HG03457 (cell line): Measurements from ENCODE around the gene WDR62.

Experiments used
- ATAC-seq: cut with Tn5 transposase; IDR thresholded peaks from one replicate; pipeline ENCODE4 v1.9.1; 2021; ENCODE audit warnings: moderate number of reproducible peaks; ENCODE audit not compliant: unreplicated experiment

The WDR62 gene

DNA sequence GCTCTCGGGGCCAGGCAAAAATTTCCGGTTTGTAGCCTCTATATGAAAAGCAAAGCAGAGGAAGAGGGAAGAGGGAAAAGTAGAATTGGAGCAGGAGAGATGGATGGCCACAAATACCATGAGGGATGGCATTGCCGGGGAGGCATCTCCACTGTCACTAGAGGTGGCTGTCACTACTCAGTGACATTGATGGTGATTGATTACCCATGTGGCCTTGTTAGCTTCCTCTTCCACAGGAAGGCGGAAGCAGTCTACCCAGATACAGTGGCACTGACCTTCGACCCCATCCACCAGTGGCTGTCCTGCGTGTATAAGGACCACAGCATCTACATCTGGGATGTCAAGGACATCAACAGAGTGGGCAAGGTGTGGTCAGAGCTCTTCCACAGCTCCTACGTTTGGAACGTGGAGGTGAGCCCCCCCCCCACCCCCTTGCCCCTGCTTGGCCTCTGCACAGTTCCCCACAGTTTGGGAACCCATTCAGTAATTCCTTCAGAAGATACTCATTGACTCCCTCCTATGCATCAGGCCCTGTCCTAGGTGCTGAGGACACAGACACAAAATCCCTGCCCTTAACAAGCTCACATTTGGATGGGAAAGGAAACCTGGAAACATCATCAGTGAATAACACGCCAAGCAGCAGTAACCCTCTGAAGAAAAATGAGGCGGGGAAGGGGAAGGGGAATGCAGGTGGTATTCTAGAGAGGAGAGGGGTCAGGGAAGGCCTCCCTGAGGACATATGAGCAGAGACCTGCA is 18.6 kb downstream of the WDR62 start:
- ATAC-seq = no peak

DNA sequence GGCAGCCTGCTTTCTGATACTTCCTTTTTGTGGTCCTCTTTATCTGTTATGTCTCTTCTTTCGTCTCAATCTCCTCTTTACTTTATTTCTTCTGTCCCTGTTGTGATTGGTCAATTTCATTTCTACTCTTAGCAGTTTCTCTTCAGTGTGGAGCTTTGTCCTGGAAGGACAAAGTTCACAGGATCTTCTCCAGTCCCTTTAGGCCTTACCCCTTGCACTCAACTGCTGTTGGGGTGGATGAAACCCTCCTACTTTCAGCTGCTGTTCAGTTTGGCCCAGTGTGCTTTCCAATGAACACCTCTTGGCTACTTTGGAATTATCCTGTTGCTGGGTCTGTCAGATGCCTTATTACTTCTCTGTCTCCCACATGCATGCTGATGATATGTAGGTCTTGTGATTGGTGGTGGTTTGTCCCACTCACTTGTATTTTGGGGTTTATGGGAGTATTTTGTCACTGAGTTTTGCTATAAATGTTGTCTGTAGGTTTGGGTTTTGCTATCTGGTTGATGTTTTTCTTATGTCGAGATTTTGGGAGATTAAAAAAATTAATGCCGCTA is 24.8 kb downstream of the WDR62 start:
- ATAC-seq = no peak

DNA sequence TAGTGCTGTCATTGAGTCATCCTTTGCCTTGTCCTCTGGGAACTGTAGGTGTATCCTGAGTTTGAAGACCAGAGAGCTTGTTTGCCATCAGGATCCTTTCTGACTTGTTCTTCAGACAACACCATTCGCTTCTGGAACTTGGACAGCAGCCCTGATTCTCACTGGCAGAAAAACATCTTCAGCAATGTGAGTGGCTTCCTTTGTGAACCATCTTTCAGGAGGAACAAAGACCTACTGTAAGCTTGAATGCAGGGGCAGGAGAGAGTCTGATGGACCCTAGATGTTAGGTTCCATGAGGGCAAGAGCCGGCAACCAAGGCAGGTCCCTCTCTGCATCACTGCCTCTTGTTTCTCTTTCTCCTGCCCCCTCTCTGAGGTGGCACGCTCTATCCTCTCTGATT is 26.7 kb downstream of the WDR62 start:
- ATAC-seq = no peak

DNA sequence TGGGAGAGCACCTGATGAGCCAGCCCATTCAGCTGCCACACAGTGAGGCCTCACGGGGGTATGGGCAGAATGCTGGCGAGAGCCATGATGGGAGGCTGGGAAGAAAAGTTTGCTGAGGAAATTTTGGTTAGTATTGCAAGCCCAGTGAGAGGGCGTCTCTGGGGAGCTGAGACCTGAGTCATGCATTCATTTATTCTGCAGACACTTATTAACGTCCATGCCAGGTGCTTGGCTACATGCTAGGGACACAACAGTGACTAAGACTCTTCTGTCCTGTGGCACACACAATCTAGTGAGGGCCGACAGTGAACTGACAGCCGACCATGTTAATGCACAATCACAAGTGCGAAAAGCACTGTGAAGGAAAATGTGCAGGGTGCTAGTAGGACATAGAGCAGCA is 27.2 kb downstream of the WDR62 start:
- no peak for ATAC-seq

DNA sequence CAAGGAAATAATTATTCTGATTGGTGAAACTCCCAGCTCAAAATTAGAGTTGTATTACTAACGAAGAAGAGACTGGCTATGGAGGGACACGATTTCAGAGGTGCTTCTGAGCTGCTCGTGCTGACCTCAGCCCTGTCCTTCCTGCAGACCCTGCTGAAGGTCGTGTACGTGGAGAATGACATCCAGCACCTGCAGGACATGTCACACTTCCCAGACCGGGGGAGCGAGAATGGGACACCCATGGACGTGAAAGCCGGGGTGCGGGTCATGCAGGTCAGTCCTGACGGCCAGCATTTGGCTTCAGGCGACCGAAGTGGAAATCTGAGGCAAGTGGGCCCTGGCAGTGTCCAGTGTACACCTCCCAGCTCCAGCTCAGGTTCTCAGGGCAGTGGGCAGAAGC is 28.2 kb downstream of the WDR62 start:
- ATAC-seq = no peak

DNA sequence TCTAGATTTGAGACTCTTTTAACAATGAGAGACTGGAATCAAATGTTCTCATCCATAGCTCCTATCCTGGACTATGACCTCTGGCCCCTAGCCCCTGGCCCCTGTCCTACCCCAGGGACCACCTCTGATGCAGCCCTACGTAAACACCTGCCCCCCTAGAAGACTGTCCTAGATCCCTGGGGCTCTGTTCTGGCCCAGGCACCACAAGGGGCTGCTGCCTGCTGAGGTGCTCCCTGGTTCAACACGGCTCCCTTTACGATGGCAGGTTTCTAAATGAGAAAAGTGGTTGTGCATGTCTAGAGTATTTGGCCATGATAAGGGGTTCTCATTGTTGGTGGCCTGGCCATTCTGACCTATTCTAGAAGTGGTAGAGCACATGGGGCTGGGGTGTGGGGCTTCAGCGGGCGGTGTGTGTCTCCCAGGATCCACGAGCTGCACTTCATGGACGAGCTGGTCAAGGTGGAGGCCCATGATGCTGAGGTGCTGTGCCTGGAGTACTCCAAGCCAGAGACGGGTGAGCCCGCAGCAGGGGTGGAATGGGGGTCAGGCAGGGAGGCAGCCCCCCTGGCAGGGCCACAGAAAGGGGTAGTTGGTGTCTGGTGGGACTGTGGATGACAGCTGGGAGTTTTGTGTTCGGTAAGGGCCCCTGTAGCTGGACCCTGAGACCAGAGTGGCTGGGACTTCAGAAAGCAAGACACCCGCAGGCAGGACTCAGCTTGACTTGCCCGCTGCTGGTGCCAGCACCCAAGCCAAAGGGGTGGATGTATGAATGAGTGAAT is 29.7 kb downstream of the WDR62 start:
- no peak for ATAC-seq

DNA sequence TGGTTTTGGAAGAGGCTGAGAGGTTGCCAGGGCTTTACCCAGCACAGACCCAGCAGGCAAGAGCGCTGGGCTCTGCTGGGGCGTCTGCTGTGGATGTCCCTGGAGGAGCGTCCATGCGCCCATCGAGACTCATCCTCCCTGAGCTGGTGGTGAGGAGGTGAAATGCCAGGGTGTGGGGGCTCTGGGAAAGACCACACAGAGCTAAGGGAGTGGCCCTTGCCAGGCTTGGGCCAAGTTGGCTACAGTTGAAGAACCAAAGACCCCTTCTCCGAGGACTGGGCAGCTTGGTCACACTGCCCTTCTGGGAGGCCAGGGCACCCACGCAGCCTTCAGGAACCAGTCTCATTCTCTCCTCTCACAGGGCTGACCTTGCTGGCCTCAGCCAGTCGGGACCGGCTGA is 31.6 kb downstream of the WDR62 start:
- no peak for ATAC-seq

DNA sequence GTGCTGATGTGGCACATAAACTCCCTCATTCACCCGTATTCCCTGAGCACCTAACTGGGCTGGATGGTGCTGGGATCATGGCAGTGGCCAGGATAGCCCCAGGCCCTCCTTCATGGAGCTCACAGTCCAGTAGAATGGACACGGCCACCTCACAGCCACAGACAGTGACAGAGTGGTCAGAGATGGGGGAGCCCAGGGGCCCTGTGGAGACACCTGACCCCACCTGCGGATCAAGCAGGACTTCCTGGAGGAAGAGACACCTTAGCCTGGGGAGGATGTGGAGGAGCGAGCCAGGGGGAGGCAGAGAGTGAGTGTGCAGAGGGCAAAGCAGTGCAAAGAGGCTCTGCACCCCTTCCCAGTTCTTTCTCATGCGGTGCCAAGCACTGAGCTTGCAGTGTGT is 35.1 kb downstream of the WDR62 start:
- no peak for ATAC-seq

DNA sequence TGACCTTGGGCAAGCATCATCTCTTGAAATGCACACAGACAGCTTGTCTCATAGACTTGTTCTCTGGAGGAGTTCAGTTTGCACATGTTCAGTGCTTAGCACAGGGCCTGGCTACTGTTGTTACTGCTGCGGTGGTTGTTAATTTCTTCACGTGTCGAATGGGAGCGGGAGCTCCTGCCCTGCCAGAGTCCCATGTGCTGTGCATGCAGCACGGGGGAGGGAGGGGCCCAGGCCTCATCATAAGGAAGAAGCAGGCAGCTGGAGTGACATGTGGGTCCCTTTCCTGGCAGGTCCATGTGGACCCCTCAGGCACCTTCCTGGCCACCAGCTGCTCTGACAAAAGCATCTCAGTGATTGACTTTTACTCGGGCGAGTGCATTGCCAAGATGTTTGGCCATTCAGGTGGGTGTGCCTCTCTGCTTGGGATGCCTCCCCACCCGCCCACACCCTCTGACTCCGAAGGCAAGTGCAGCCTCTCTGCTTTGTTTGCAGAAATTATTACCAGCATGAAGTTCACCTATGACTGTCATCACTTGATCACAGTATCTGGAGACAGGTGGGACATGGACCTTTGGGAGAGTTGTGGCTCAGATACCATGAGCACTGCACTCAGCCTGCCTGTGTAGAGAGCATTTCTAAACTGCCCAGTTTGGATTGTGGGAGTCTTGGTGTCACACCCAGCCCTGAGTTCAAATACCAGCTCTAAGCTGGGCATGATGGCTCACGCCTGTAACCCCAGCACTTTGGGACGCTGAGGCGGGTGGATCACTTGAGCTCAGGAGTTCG is 36.4 kb downstream of the WDR62 start:
- ATAC-seq = no peak

DNA sequence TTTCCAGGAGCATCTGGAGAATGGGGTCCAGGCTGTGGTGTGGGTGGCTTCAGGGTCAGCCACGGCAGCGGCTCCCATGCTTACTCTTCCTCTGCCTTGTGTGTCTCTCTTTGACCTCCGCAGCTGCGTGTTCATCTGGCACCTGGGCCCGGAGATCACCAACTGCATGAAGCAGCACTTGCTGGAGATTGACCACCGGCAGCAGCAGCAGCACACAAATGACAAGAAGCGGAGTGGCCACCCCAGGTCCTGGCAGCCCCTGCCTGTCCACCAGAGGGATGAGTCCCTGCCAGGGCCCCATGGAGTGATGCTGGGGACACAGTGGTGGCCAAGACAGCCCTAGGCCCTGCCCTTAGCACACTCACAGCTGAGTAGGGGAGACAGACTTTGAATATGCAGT is 37.9 kb downstream of the WDR62 start:
- no peak for ATAC-seq

DNA sequence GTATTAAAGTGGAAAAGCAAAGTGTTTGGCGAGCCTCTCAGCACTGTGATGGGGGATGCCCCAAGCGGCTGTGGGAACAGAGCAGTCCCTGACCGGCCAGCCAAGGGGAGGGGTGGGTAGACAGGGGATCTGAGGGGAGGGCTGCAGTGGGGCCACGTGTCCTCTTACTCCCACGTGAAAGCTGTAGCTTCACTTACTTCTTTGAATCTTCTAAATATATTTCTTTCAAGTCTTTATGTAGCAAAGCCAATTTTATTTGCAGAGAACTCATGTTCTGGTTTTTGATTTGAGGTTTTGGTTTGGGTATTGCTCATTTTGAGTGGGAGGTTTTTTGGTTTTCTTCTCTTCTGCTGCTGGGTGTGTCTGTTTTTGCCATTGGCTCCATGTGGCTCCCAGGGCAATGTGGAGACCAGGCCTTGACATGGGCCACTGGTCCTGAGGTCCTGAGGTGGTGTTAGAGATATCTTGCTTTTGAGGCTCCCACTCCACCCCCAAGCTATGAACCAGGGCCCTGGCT is 38.5 kb downstream of the WDR62 start:
- no peak for ATAC-seq

DNA sequence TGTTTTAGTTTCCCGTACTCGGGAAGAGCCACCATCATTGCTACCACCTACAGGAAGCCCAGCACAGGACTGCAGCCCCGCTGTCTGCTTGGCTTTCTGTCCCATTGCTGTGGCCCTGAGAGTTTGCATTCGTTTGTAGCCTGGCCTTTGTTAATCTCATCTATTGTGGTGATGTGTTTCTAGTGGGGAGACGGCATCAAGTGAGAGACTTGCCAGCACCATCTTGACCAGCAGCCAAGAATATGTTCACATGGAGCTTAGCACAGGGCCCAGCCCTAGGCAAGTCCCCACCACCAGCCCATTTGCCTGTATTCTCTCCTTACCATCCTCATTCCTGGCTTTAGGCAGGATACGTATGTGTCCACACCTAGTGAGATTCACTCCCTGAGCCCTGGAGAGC is 39.0 kb downstream of the WDR62 start:
- no peak for ATAC-seq

DNA sequence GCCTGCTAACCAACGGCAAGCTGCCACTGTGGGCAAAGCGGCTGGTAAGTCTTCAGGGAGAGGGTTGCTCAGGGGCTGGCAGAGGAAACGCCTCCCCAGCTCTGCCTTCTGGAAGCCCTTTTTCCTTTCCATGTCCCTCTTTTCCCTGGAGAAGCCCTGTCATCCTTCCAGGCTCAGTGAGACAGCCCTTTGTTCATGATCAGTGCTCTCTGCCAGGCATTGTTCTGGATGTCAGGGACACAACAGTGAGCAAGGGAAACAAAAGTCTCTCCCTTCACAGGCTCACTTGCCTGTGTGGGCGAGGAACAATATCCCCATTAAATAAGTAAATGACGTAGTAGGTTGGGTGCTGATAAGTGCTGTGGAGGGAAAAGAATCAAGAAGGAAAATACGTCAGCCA is 42.3 kb downstream of the WDR62 start:
- no peak for ATAC-seq

DNA sequence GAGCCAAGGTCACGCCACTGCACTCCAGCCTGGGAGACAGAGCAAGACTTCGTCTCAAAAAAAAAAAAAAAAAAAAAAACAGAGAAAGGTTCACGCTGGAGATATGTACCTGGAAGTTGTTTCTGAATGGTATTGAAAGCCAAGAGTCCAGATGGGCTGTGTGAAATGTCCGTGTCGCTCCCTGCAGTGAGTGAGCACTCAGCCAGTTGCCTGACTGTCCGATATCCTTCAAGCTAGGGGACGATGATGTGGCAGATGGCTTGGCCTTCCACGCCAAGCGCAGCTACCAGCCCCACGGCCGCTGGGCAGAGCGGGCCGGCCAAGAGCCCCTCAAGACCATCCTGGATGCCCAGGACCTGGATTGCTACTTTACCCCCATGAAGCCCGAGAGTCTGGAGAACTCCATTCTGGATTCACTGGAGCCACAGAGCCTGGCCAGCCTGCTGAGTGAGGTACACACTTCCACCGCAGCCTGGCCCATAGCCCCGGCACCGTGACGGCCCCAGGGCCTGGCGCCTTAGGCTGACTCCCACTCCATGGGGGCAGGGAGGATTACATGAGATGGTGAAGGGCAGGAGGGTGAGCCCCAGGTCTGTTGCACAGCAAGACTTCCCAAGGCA is 44.6 kb downstream of the WDR62 start:
- ATAC-seq = no peak

DNA sequence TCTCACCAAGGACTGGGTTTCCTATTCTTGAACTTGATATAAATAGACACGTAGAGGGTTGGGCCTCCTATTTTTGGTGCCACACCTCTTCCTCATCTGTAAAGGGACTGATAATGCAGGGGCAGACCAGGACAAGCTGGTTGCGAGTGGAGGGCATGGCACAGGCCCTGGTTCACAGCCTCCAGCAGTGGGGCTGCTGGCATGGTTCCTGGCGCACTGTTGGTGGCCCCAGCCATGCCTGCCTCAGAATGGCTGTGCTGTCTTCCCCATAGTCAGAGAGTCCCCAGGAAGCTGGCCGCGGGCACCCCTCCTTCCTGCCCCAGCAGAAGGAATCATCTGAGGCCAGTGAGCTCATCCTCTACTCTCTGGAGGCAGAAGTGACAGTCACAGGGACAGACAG is 45.8 kb downstream of the WDR62 start:
- no peak for ATAC-seq

DNA sequence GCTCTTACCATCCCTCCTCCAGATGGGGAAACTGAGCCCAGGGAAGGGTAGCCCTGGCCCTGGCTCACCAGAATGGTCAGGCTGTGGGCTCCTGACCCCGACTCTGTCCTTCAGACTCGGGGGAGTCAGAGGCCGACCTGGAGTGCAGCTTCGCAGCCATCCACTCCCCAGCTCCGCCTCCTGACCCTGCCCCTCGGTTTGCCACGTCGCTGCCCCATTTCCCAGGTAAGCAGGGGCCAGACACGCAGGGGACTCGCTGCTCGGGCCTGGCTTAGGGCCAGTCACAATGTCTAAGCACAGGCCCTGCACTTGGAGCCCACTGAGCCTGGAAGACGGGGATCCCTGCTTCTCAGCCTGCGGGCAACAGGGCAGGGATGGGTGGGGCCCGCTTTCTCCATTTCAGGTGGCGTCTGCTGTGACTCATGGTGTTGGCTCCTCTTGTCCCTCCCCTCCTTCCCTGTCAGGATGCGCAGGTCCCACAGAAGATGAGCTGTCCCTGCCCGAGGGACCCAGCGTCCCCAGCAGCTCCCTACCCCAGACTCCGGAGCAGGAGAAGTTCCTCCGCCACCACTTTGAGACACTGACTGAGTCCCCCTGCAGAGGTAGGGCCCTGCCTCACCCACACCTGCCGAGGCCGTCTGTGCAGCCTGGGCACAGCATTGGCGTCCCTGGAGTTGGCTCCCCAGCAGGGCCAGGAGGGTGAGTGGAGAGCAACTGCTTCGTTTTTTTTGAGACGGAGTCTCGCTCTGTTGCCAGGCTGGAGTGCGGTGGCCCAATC is 47.0 kb downstream of the WDR62 start:
- no peak for ATAC-seq

DNA sequence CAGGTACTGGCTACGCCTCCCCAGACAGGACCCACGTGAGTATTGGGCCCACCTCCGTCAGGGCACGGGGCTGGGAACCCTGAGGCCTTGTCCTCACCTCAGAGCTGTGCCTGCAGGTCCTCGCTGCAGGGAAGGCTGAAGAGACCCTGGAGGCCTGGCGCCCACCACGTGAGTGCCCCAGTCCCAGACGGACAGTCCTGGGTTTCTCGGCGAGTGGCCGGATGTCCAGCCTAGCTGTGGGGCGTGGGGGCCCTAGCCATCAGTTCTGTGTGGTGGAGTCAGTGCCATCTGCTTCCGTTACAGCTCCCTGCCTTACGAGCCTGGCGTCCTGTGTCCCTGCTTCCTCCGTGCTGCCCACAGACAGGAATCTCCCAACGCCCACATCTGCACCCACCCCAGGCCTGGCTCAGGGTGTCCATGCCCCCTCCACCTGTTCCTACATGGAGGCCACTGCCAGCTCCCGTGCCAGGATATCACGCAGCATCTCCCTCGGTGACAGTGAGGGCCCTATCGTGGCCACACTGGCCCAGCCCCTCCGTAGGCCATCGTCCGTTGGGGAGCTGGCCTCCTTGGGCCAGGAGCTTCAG is 48.4 kb downstream of the WDR62 start:
- no peak for ATAC-seq

DNA sequence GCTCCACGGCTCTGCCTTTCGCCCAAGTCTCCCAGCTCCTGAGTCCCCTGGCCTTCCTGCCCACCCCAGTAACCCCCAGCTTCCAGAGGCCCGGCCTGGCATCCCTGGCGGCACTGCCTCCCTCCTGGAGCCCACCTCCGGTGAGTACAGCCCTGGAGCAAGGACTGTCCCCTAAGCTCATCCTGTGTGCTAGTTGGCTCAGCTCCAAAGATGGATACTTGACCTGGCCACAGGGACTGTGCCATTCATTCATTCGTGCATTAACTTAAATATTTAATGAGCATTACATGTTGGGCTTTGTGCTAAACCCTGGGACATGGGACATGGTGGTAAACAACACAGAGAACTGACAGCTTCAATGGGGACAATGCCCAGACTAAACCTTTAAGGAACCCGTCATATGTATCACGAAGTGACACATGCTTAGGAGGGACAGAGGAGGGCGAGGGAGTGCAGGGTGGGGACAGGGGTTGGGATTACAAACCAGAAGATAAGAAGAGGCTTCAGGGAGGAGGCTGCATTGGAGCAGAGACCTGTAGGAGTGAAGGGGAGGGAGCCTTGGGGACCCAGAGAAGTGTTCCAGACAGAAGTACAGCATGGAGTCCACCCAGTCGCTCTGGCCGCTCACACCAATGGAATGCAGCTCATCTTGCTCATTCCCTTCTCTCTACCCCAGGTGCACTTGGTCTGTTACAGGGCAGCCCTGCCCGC is 49.3 kb downstream of the WDR62 start:
- ATAC-seq = no peak

DNA sequence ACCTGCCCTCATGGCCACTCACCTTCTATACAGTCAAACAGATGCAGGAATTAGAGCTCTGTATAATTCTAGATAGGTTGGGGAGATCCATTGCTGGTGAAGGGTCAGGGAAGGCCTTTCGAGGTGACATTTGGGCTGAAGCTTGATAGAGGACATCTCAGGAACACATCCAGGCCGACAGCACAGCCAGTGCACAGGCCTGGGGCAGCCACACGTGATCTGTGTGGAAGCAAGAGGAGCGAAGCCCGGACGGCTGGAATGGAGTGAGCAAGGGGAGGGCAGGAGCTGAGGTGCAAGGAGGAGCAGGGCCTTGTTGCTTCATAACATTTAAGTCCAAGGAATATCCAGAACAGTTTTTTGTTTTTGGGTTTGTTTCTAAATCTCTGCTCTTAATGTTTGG is 51.7 kb downstream of the WDR62 start:
- ATAC-seq = no peak
